HG03432 (cell line): Measurements from ENCODE around the gene GPR37L1.

Source experiments
- ATAC-seq: cut with Tn5 transposase; IDR thresholded peaks from one replicate; pipeline ENCODE4 v1.9.1; 2021; ENCODE audit warnings: mild to moderate bottlenecking, moderate library complexity; ENCODE audit not compliant: unreplicated experiment

The GPR37L1 gene

GRCh38 chr1:202154148-202154765 lies 31.5 kb downstream of the GPR37L1 start:
- ATAC-seq, result no peak

DNA sequence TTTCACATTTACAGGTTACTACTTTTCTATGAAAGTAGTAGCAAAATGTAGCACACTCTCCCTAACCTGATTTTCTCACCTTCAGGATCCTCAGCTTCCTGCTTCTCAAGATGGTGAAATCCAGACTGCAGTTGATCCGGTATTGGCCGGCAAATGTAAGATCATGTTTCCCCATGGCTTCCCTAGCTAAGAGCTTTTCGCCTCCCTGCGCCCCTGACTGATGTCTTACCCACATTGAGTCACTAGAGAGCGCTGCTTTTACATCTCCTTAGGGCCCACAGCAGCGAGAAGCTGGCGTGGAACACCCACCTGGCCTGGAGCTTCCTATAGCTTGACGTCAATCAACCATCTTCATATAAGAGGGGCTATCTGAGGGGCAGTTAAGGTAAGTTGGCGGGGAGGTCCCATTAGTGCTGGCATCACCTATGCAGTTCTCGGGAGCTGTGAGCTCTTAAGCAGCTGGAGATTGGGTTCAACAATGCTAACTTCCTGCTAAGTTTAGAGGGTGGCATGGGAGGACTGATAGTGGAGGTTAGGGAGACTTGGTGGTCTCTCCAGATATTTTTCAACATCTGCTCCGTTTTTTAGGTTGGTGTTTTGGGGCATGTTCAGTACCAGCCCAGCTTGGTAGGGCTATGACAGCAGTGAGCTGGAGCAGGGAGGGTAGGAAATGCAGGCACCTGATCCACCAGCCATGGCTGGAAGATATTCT lies 32.2 kb downstream of the GPR37L1 start:
- ATAC-seq, result no peak

DNA sequence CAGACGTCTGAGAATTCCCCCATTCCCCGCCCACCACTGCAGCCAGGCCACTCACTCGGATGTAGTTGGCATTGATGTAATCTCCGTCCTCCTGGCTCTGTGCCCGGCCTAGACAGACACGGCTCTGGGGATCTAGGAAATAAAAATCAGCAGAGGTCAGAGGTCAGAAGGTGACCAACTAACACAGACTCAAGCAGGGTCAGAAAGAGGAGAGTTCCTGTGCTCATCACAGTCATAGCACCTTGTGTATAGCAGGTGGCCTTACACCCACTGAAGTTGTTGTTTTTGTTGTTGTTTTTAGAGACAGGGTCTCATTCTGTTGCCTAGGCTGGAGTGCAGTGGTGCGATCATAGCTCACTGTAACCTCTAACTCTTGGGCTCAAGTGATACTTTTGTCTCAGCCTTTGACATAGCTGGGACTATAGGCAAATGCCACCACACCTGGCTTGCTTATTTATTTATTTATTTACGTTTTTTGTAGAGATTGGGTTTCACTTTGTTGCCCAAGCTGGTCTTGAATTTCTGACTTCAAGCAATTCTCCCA lies 32.8 kb downstream of the GPR37L1 start:
- no peak for ATAC-seq

- ATAC-seq, result no peak
Observed at GRCh38 chr1:202156590-202156989, 33.9 kb downstream of the GPR37L1 start.

- no peak for ATAC-seq
Observed at GRCh38 chr1:202157945-202158344, 35.2 kb downstream of the GPR37L1 start.

GRCh38 chr1:202158810-202159533 lies 36.3 kb downstream of the GPR37L1 start:
- no peak for ATAC-seq

- peak; percentile 24 for ATAC-seq
Observed at GRCh38 chr1:202159534-202160371, 37.0 kb downstream of the GPR37L1 start.

DNA sequence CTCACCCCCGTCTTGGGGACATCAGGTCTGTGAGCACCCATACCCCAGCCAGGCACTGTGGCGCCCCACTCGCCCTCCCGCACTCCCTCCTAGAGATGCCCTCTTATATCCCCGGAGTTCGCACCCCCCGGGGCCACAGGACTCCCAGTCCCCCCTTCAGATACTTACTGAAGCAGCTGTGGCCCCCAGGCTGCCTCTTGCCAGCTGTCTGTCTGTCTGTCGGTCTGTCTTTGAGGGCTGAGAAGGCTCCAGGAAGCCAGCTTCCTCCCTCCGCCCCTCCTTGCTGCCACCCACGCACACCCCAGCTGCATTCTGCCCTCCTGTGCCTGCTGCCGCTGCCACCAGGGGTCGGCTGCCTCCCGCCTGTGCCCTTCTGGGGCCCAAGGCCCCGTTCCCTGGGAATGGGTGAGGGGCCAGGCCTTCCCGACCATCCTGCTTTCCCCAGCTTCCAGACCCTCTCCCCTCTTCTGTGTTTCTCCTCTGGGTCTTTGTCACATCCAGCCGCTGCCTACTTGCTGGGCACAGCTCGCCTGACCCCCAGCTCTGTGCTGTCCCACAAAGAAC lies 37.7 kb downstream of the GPR37L1 start, which contains the start of gene PTPN7:
Gene PTPN7 (minus strand): TSS at position 226 of the 564 bp plus-strand sequence. CDS start 1,200 bp downstream, outside the sequence.
- ATAC-seq, result peak; percentile 65

- no peak for ATAC-seq
Observed at GRCh38 chr1:202161151-202162046, 38.7 kb downstream of the GPR37L1 start.

- ATAC-seq, result no peak
Observed at GRCh38 chr1:202162047-202162417, 39.3 kb downstream of the GPR37L1 start.

DNA sequence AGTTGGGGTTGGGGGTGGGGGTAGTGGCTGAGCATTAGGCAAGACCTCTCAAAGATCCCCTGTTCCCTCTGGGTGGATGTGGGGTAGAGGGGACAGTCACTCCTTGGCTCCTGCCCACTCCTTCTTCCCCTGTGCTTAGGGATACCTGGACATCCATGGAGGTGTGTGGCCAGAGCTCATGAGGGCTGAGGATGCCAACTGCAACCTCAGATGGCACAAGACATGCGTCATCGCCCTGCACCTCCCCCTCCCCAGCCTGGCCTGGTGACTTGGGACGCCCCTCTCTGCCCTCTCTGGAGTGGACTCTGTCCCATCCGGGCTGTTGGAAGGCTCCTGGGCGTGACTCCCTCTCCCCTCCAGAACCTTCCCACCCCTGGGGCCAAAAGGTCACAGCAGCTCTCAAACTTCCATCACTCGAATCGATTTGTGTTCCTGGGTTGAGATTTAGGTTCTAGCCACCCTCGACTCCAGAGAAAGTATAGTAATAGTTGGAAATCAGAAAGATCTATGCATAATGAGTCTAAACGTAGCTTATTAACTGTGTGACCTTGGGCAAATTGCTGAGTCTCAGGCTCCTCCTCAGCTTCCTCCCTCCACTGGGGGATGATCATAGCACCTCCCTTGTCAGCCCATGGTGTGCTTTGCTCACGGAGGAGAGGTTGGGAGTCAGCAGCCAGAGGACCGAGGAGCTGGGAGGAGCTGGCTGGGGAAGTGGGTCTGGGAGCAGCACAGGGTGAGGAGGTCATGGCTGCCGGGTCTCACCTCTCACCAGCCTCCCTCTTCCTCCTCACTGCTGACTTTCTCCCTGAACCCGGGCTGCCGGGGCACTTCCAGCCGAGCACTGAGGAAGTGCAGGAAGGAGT lies 39.9 kb downstream of the GPR37L1 start:
- ATAC-seq, result no peak

- no peak for ATAC-seq
Observed at GRCh38 chr1:202163281-202164270, 40.9 kb downstream of the GPR37L1 start.

DNA sequence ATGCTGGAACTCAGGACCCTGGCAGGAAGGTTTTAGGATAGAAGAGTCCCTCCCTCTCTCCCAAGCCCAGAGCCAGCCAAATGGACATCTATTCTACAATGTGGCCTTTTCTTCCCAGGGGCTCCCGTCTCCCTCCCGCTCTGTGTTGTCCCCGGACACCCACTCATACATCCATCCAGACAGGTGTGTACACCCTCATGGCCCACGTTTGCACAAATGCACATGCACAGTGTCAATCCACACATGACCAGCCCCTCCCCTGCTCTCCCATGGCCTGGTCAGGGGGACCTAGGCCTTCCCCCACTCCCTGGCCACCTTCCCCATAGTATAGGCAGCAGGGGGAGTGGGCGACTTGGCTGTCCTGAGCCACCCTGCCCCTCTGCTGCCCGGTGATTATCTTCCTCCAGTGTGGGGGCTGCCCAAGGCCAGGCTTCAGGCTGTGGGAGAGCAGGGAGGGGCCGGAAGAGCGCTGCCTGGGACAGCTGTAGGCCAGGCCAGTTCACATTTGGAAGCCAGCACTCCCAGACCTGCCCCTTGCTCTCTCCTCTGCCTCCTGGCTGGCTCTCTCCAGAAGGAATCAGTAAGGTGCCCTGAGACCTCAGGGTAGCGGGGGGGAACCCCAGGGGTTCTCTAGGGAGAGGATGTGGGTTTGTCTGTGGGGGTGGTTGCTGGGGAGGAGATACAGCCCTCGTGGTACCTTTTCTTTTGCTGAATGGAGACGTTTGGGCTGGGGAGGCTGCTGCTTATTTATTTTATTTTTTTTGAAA lies 41.7 kb downstream of the GPR37L1 start:
- peak; percentile 59 for ATAC-seq

- no peak for ATAC-seq
Observed at GRCh38 chr1:202165267-202165941, 42.7 kb downstream of the GPR37L1 start.

GRCh38 chr1:202165942-202166843 lies 43.5 kb downstream of the GPR37L1 start:
- ATAC-seq, result no peak
